ENCODE measurements around the gene GEMIN7.

Gene GEMIN7

GRCh38 chr19:45059258-45059965 is 19.6 kb upstream of the GEMIN7 start:
- no peaks in the 10 kb centered on the region for H3K4me1 ChIP-seq (ENCODE audit: control insufficient read depth, insufficient read depth, low read length)
- H3K36me3 ChIP-seq (ENCODE audit: control insufficient read depth, insufficient read depth, low read length) = peaks cover 71% of the 10 kb centered on the region
- no peak overlapping the region for H3K4me3 ChIP-seq (ENCODE audit: insufficient read depth, low read depth, low read length)
- 74 to 78% methylated on average over 16 of the region's 16 CpGs for WGBS, 2 experiments
- H3K27me3 ChIP-seq (ENCODE audit: control insufficient read depth, insufficient read depth, low read length, poor library complexity, severe bottlenecking) = no peaks in the 10 kb centered on the region
- no peaks in the 10 kb centered on the region for H3K9me3 ChIP-seq (ENCODE audit: control insufficient read depth, low read length)
- H3K27ac ChIP-seq (ENCODE audit: insufficient read depth, low read depth, low read length, poor library complexity, severe bottlenecking) = no peak overlapping the region

- Histone ChIP-seq H3K36me3 (ENCODE audit: control insufficient read depth, insufficient read depth, low read length) (peaks cover 69% of the 10 kb centered on the region), H3K9me3 (ENCODE audit: control insufficient read depth, low read length) (no peaks in the 10 kb centered on the region), H3K4me1 (ENCODE audit: control insufficient read depth, insufficient read depth, low read length) (no peaks in the 10 kb centered on the region), H3K27ac (ENCODE audit: insufficient read depth, low read depth, low read length, poor library complexity, severe bottlenecking) (no peak overlapping the region), H3K27me3 (ENCODE audit: control insufficient read depth, insufficient read depth, low read length, poor library complexity, severe bottlenecking) (no peaks in the 10 kb centered on the region), H3K4me3 (ENCODE audit: insufficient read depth, low read depth, low read length) (no peak overlapping the region)
- WGBS, 2 experiments = 97 to 98% methylated on average over 4 of the region's 4 CpGs
These were observed 17.1 kb upstream of the GEMIN7 start for GRCh38 chr19:45061965-45062364.

GRCh38 chr19:45063851-45064801 is 14.9 kb upstream of the GEMIN7 start:
- no peaks in the 10 kb centered on the region for H3K9me3 ChIP-seq (ENCODE audit: control insufficient read depth, low read length)
- H3K27ac ChIP-seq (ENCODE audit: insufficient read depth, low read depth, low read length, poor library complexity, severe bottlenecking) = no peak overlapping the region
- no peak overlapping the region for H3K4me3 ChIP-seq (ENCODE audit: insufficient read depth, low read depth, low read length)
- H3K36me3 ChIP-seq (ENCODE audit: control insufficient read depth, insufficient read depth, low read length) = peaks cover 52% of the 10 kb centered on the region
- no peaks in the 10 kb centered on the region for H3K27me3 ChIP-seq (ENCODE audit: control insufficient read depth, insufficient read depth, low read length, poor library complexity, severe bottlenecking)
- H3K4me1 ChIP-seq (ENCODE audit: control insufficient read depth, insufficient read depth, low read length) = no peaks in the 10 kb centered on the region
- 96 to 97% methylated on average over 85 of the region's 85 CpGs for WGBS, 2 experiments

GRCh38 chr19:45066921-45067661 is 12.0 kb upstream of the GEMIN7 start:
- no peak overlapping the region for H3K4me3 ChIP-seq (ENCODE audit: insufficient read depth, low read depth, low read length)
- H3K27me3 ChIP-seq (ENCODE audit: control insufficient read depth, insufficient read depth, low read length, poor library complexity, severe bottlenecking) = no peaks in the 10 kb centered on the region
- no peaks in the 10 kb centered on the region for H3K9me3 ChIP-seq (ENCODE audit: control insufficient read depth, low read length)
- 93 to 94% methylated on average over 38 of the region's 38 CpGs for WGBS, 2 experiments
- no peaks in the 10 kb centered on the region for H3K4me1 ChIP-seq (ENCODE audit: control insufficient read depth, insufficient read depth, low read length)
- H3K27ac ChIP-seq (ENCODE audit: insufficient read depth, low read depth, low read length, poor library complexity, severe bottlenecking) = no peak overlapping the region
- peaks cover 35% of the 10 kb centered on the region for H3K36me3 ChIP-seq (ENCODE audit: control insufficient read depth, insufficient read depth, low read length)

GRCh38 chr19:45068041-45068440 is 11.0 kb upstream of the GEMIN7 start:
- Histone ChIP-seq H3K36me3 (ENCODE audit: control insufficient read depth, insufficient read depth, low read length) (peaks cover 29% of the 10 kb centered on the region), H3K9me3 (ENCODE audit: control insufficient read depth, low read length) (no peaks in the 10 kb centered on the region), H3K4me1 (ENCODE audit: control insufficient read depth, insufficient read depth, low read length) (no peaks in the 10 kb centered on the region), H3K4me3 (ENCODE audit: insufficient read depth, low read depth, low read length) (no peak overlapping the region), H3K27me3 (ENCODE audit: control insufficient read depth, insufficient read depth, low read length, poor library complexity, severe bottlenecking) (no peaks in the 10 kb centered on the region), H3K27ac (ENCODE audit: insufficient read depth, low read depth, low read length, poor library complexity, severe bottlenecking) (no peak overlapping the region)
- WGBS, 2 experiments = 91 to 93% methylated on average over 7 of the region's 10 CpGs

GRCh38 chr19:45069056-45069455 is 10.0 kb upstream of the GEMIN7 start:
- no peaks in the 10 kb centered on the region for H3K9me3 ChIP-seq (ENCODE audit: control insufficient read depth, low read length)
- no peak overlapping the region for H3K27ac ChIP-seq (ENCODE audit: insufficient read depth, low read depth, low read length, poor library complexity, severe bottlenecking)
- no peak overlapping the region for H3K4me3 ChIP-seq (ENCODE audit: insufficient read depth, low read depth, low read length)
- H3K4me1 ChIP-seq (ENCODE audit: control insufficient read depth, insufficient read depth, low read length) = no peaks in the 10 kb centered on the region
- no peaks in the 10 kb centered on the region for H3K27me3 ChIP-seq (ENCODE audit: control insufficient read depth, insufficient read depth, low read length, poor library complexity, severe bottlenecking)
- peaks cover 22% of the 10 kb centered on the region for H3K36me3 ChIP-seq (ENCODE audit: control insufficient read depth, insufficient read depth, low read length)
- 76 to 77% methylated on average over 13 of the region's 13 CpGs for WGBS, 2 experiments

- Histone ChIP-seq H3K4me1 (ENCODE audit: control insufficient read depth, insufficient read depth, low read length) (peaks cover 10% of the 10 kb centered on the region), H3K9me3 (ENCODE audit: control insufficient read depth, low read length) (no peaks in the 10 kb centered on the region), H3K36me3 (ENCODE audit: control insufficient read depth, insufficient read depth, low read length) (peaks cover 17% of the 10 kb centered on the region), H3K27me3 (ENCODE audit: control insufficient read depth, insufficient read depth, low read length, poor library complexity, severe bottlenecking) (peaks cover 3% of the 10 kb centered on the region), H3K4me3 (ENCODE audit: insufficient read depth, low read depth, low read length) (no peak overlapping the region), H3K27ac (ENCODE audit: insufficient read depth, low read depth, low read length, poor library complexity, severe bottlenecking) (no peak overlapping the region)
- WGBS, 2 experiments = 96 to 97% methylated on average over 6 of the region's 6 CpGs
These were observed 8.8 kb upstream of the GEMIN7 start for GRCh38 chr19:45070214-45070613.

- Histone ChIP-seq H3K27me3 (ENCODE audit: control insufficient read depth, insufficient read depth, low read length, poor library complexity, severe bottlenecking) (peaks cover 10% of the 10 kb centered on the region), H3K4me1 (ENCODE audit: control insufficient read depth, insufficient read depth, low read length) (peaks cover 16% of the 10 kb centered on the region), H3K4me3 (ENCODE audit: insufficient read depth, low read depth, low read length) (no peak overlapping the region), H3K27ac (ENCODE audit: insufficient read depth, low read depth, low read length, poor library complexity, severe bottlenecking) (no peak overlapping the region), H3K36me3 (ENCODE audit: control insufficient read depth, insufficient read depth, low read length) (peaks cover 13% of the 10 kb centered on the region), H3K9me3 (ENCODE audit: control insufficient read depth, low read length) (no peaks in the 10 kb centered on the region)
- WGBS, 2 experiments = 95 to 96% methylated on average over 19 of the region's 19 CpGs
These were observed 8.1 kb upstream of the GEMIN7 start for GRCh38 chr19:45070861-45071544.

GRCh38 chr19:45071545-45071938 is 7.5 kb upstream of the GEMIN7 start:
- peaks cover 18% of the 10 kb centered on the region for H3K4me1 ChIP-seq (ENCODE audit: control insufficient read depth, insufficient read depth, low read length)
- H3K9me3 ChIP-seq (ENCODE audit: control insufficient read depth, low read length) = no peaks in the 10 kb centered on the region
- H3K27me3 ChIP-seq (ENCODE audit: control insufficient read depth, insufficient read depth, low read length, poor library complexity, severe bottlenecking) = peaks cover 16% of the 10 kb centered on the region
- WGBS, 2 experiments = 97% methylated on average over 25 of the region's 25 CpGs
- no peak overlapping the region for H3K27ac ChIP-seq (ENCODE audit: insufficient read depth, low read depth, low read length, poor library complexity, severe bottlenecking)
- H3K36me3 ChIP-seq (ENCODE audit: control insufficient read depth, insufficient read depth, low read length) = peaks cover 13% of the 10 kb centered on the region
- H3K4me3 ChIP-seq (ENCODE audit: insufficient read depth, low read depth, low read length) = no peak overlapping the region
